HG02678 (cell line): ENCODE measurements around the gene USP14.

Experiments used
- ATAC-seq: cut with Tn5 transposase; IDR thresholded peaks from one replicate; pipeline ENCODE4 v1.9.1; 2021; ENCODE audit warnings: mild to moderate bottlenecking, moderate library complexity; ENCODE audit not compliant: unreplicated experiment

Gene USP14

GRCh38 chr18:225745-226144 is 67.4 kb downstream of the USP14 start:
- no peak for ATAC-seq

- ATAC-seq: no peak
These were observed 69.0 kb downstream of the USP14 start for GRCh38 chr18:227374-227773.

- ATAC-seq: no peak
These were observed 69.5 kb downstream of the USP14 start for GRCh38 chr18:227902-228301.

GRCh38 chr18:228586-228985 is 70.2 kb downstream of the USP14 start:
- ATAC-seq: no peak

GRCh38 chr18:231563-231962 is 73.2 kb downstream of the USP14 start:
- ATAC-seq: no peak

GRCh38 chr18:240175-240574 is 81.8 kb downstream of the USP14 start:
- no peak for ATAC-seq

GRCh38 chr18:245282-245847 is 87.0 kb downstream of the USP14 start:
- ATAC-seq: no peak

GRCh38 chr18:248053-248452 is 89.7 kb downstream of the USP14 start:
- ATAC-seq: no peak

GRCh38 chr18:250685-251084 is 92.3 kb downstream of the USP14 start:
- ATAC-seq: no peak

- no peak for ATAC-seq
These were observed 93.2 kb downstream of the USP14 start for GRCh38 chr18:251572-251971.

GRCh38 chr18:253121-253520 is 94.8 kb downstream of the USP14 start:
- ATAC-seq: no peak

- ATAC-seq: no peak
These were observed 96.8 kb downstream of the USP14 start for GRCh38 chr18:255171-255570.

GRCh38 chr18:260547-260946 is 102.2 kb downstream of the USP14 start:
- ATAC-seq: no peak

- no peak for ATAC-seq
These were observed 103.2 kb downstream of the USP14 start for GRCh38 chr18:261398-262073.
